Measurements from ENCODE around the gene TBC1D22A. TPM values are rescaled to one million over a fixed set of nuclear protein-coding genes. Genes with fewer than 3 reads are reported as not detected.

Gene TBC1D22A
- total and polyA plus RNA-seq, 4 experiments from 2014 or later = 20.6 to 49.2 (median 36.7) TPM

- Histone ChIP-seq H3K9me3 (ENCODE audit: control insufficient read depth in 1 of 2, low read length in 2 of 2) (no peaks in the 10 kb centered on the region), H3K27me3 (ENCODE audit: insufficient read depth, low read length) (no peaks in the 10 kb centered on the region), H3K4me1 (ENCODE audit: insufficient read depth, low read length) (no peaks in the 10 kb centered on the region), H3K4me3 (ENCODE audit: low read length in 2 of 2) (no peak overlapping the region), H3K27ac (ENCODE audit: low read depth, low read length) (no peak overlapping the region), H3K36me3 (ENCODE audit: insufficient read depth, low read length) (no peaks in the 10 kb centered on the region)
- ChIA-PET CTCF (ENCODE audit: partially characterized antibody) (no interaction called here), POLR2A (ENCODE audit: partially characterized antibody) (no interaction called here)
- Mint-ChIP-seq H3K4me1 (peaks cover under 1 to 13% (median 4%) of the 10 kb centered on the region in 4 donors), H3K27me3 (no peaks in the 10 kb centered on the region), H3K4me3 (no peak overlapping the region), H3K27ac (no peak overlapping the region), H3K36me3 (peaks cover 6 to 8% of the 10 kb centered on the region in 2 donors), H3K9me3 (peaks cover 0 to 3% (median 0%) of the 10 kb centered on the region in 8 donors)
- intact Hi-C loops (cut with micrococcal nuclease) = no loop called here
- peak in 1 of 5 donors; percentile 33 for DNase-seq
These were observed 369.4 kb downstream of the TBC1D22A start for GRCh38 chr22:47131632-47132427.

GRCh38 chr22:47132428-47132825 lies 370.0 kb downstream of the TBC1D22A start:
- Mint-ChIP-seq H3K27ac (peak overlapping the region in 1 of 7 donors; percentile 62), H3K9me3 (peaks cover 0 to 3% (median 0%) of the 10 kb centered on the region in 8 donors), H3K36me3 (peaks cover 6 to 12% of the 10 kb centered on the region in 2 donors), H3K27me3 (no peaks in the 10 kb centered on the region), H3K4me1 (peaks cover 0 to 13% (median 3%) of the 10 kb centered on the region in 4 donors), H3K4me3 (no peak overlapping the region)
- no peak overlapping the region for H3K27ac ChIP-seq (ENCODE audit: low read depth, low read length)
- H3K4me1 ChIP-seq (ENCODE audit: insufficient read depth, low read length) = no peaks in the 10 kb centered on the region
- ChIA-PET POLR2A (ENCODE audit: partially characterized antibody) (no interaction called here), CTCF (ENCODE audit: partially characterized antibody) (no interaction called here)
- peak in 1 of 5 donors; percentile 36 for DNase-seq
- no peaks in the 10 kb centered on the region for H3K9me3 ChIP-seq (ENCODE audit: control insufficient read depth in 1 of 2, low read length in 2 of 2)
- H3K27me3 ChIP-seq (ENCODE audit: insufficient read depth, low read length) = no peaks in the 10 kb centered on the region
- no peaks in the 10 kb centered on the region for H3K36me3 ChIP-seq (ENCODE audit: insufficient read depth, low read length)
- intact Hi-C loops (cut with micrococcal nuclease) = no loop called here
- H3K4me3 ChIP-seq (ENCODE audit: low read length in 2 of 2) = no peak overlapping the region

GRCh38 chr22:47133061-47133969 lies 370.9 kb downstream of the TBC1D22A start:
- peaks cover 0 to 13% (median 3%) of the 10 kb centered on the region in 4 donors for H3K4me1 Mint-ChIP-seq
- H3K27ac ChIP-seq (ENCODE audit: low read depth, low read length) = no peak overlapping the region
- intact Hi-C loops (cut with micrococcal nuclease) = no loop called here
- H3K9me3 ChIP-seq (ENCODE audit: control insufficient read depth in 1 of 2, low read length in 2 of 2) = no peaks in the 10 kb centered on the region
- peaks cover 0 to 3% (median 0%) of the 10 kb centered on the region in 8 donors for H3K9me3 Mint-ChIP-seq
- no peak overlapping the region for H3K27ac Mint-ChIP-seq
- peak in 1 of 5 donors; percentile 8 for DNase-seq
- no peaks in the 10 kb centered on the region for H3K27me3 ChIP-seq (ENCODE audit: insufficient read depth, low read length)
- H3K4me3 ChIP-seq (ENCODE audit: low read length in 2 of 2) = no peak overlapping the region
- no peaks in the 10 kb centered on the region for H3K27me3 Mint-ChIP-seq
- POLR2A ChIA-PET (ENCODE audit: partially characterized antibody) = no interaction called here
- H3K4me3 Mint-ChIP-seq = no peak overlapping the region
- H3K36me3 Mint-ChIP-seq = peaks cover 6 to 14% of the 10 kb centered on the region in 2 donors
- CTCF ChIA-PET (ENCODE audit: partially characterized antibody) = no interaction called here
- H3K36me3 ChIP-seq (ENCODE audit: insufficient read depth, low read length) = no peaks in the 10 kb centered on the region
- H3K4me1 ChIP-seq (ENCODE audit: insufficient read depth, low read length) = no peaks in the 10 kb centered on the region

GRCh38 chr22:47134222-47134621 lies 371.8 kb downstream of the TBC1D22A start:
- Histone ChIP-seq H3K4me1 (ENCODE audit: insufficient read depth, low read length) (no peaks in the 10 kb centered on the region), H3K27me3 (ENCODE audit: insufficient read depth, low read length) (no peaks in the 10 kb centered on the region), H3K27ac (ENCODE audit: low read depth, low read length) (no peak overlapping the region), H3K4me3 (ENCODE audit: low read length in 2 of 2) (no peak overlapping the region), H3K9me3 (ENCODE audit: control insufficient read depth in 1 of 2, low read length in 2 of 2) (no peaks in the 10 kb centered on the region), H3K36me3 (ENCODE audit: insufficient read depth, low read length) (no peaks in the 10 kb centered on the region)
- H3K27ac Mint-ChIP-seq = no peak overlapping the region
- H3K9me3 Mint-ChIP-seq = peaks cover 0 to 3% (median 0%) of the 10 kb centered on the region in 8 donors
- H3K4me3 Mint-ChIP-seq = no peak overlapping the region
- no peaks in the 10 kb centered on the region for H3K27me3 Mint-ChIP-seq
- peak in 1 of 5 donors; percentile 12 for DNase-seq
- peaks cover 0 to 13% of the 10 kb centered on the region in 2 donors for H3K36me3 Mint-ChIP-seq
- intact Hi-C loops (cut with micrococcal nuclease) = no loop called here
- peaks cover 0 to 7% (median 3%) of the 10 kb centered on the region in 4 donors for H3K4me1 Mint-ChIP-seq
- ChIA-PET POLR2A (ENCODE audit: partially characterized antibody) (no interaction called here), CTCF (ENCODE audit: partially characterized antibody) (no interaction called here)

- H3K9me3 Mint-ChIP-seq = peaks cover 0 to 2% (median 0%) of the 10 kb centered on the region in 8 donors
- no peak overlapping the region for H3K4me3 ChIP-seq (ENCODE audit: low read length in 2 of 2)
- intact Hi-C loops (cut with micrococcal nuclease) = no loop called here
- DNase-seq = peak in 1 of 5 donors; percentile 22
- H3K4me3 Mint-ChIP-seq = no peak overlapping the region
- no peak overlapping the region for H3K27ac ChIP-seq (ENCODE audit: low read depth, low read length)
- CTCF ChIA-PET (ENCODE audit: partially characterized antibody) = no interaction called here
- peaks cover 1 to 5% (median 2%) of the 10 kb centered on the region in 4 donors for H3K4me1 Mint-ChIP-seq
- no peaks in the 10 kb centered on the region for H3K27me3 Mint-ChIP-seq
- H3K36me3 Mint-ChIP-seq = peaks cover 0 to 14% of the 10 kb centered on the region in 2 donors
- POLR2A ChIA-PET (ENCODE audit: partially characterized antibody) = no interaction called here
- H3K4me1 ChIP-seq (ENCODE audit: insufficient read depth, low read length) = no peaks in the 10 kb centered on the region
- no peaks in the 10 kb centered on the region for H3K27me3 ChIP-seq (ENCODE audit: insufficient read depth, low read length)
- peak overlapping the region in 1 of 7 donors; percentile 4 for H3K27ac Mint-ChIP-seq
- H3K36me3 ChIP-seq (ENCODE audit: insufficient read depth, low read length) = no peaks in the 10 kb centered on the region
- no peaks in the 10 kb centered on the region for H3K9me3 ChIP-seq (ENCODE audit: control insufficient read depth in 1 of 2, low read length in 2 of 2)
These were observed 372.9 kb downstream of the TBC1D22A start for GRCh38 chr22:47135338-47135737.

- no peak for DNase-seq
- CTCF ChIA-PET (ENCODE audit: partially characterized antibody) = no interaction called here
- H3K36me3 ChIP-seq (ENCODE audit: insufficient read depth, low read length) = no peaks in the 10 kb centered on the region
- H3K9me3 Mint-ChIP-seq = peaks cover 0 to 2% (median 0%) of the 10 kb centered on the region in 8 donors
- peaks cover 0 to 3% (median 1%) of the 10 kb centered on the region in 4 donors for H3K4me1 Mint-ChIP-seq
- no peaks in the 10 kb centered on the region for H3K9me3 ChIP-seq (ENCODE audit: control insufficient read depth in 1 of 2, low read length in 2 of 2)
- no peaks in the 10 kb centered on the region for H3K27me3 Mint-ChIP-seq
- POLR2A ChIA-PET (ENCODE audit: partially characterized antibody) = no interaction called here
- H3K27ac Mint-ChIP-seq = no peak overlapping the region
- no peaks in the 10 kb centered on the region for H3K27me3 ChIP-seq (ENCODE audit: insufficient read depth, low read length)
- intact Hi-C loops (cut with micrococcal nuclease) = no loop called here
- H3K4me1 ChIP-seq (ENCODE audit: insufficient read depth, low read length) = no peaks in the 10 kb centered on the region
- peaks cover 4 to 14% of the 10 kb centered on the region in 2 donors for H3K36me3 Mint-ChIP-seq
- no peak overlapping the region for H3K4me3 Mint-ChIP-seq
- H3K27ac ChIP-seq (ENCODE audit: low read depth, low read length) = no peak overlapping the region
- H3K4me3 ChIP-seq (ENCODE audit: low read length in 2 of 2) = no peak overlapping the region
These were observed 373.6 kb downstream of the TBC1D22A start for GRCh38 chr22:47136050-47136449.

GRCh38 chr22:47136671-47137070 lies 374.2 kb downstream of the TBC1D22A start:
- no peak overlapping the region for H3K4me3 Mint-ChIP-seq
- Histone ChIP-seq H3K4me1 (ENCODE audit: insufficient read depth, low read length) (no peaks in the 10 kb centered on the region), H3K27ac (ENCODE audit: low read depth, low read length) (no peak overlapping the region), H3K36me3 (ENCODE audit: insufficient read depth, low read length) (no peaks in the 10 kb centered on the region), H3K9me3 (ENCODE audit: control insufficient read depth in 1 of 2, low read length in 2 of 2) (no peaks in the 10 kb centered on the region), H3K4me3 (ENCODE audit: low read length in 2 of 2) (no peak overlapping the region), H3K27me3 (ENCODE audit: insufficient read depth, low read length) (no peaks in the 10 kb centered on the region)
- no peak overlapping the region for H3K27ac Mint-ChIP-seq
- ChIA-PET POLR2A (ENCODE audit: partially characterized antibody) (no interaction called here), CTCF (ENCODE audit: partially characterized antibody) (no interaction called here)
- no peaks in the 10 kb centered on the region for H3K27me3 Mint-ChIP-seq
- H3K4me1 Mint-ChIP-seq = peaks cover 0 to 3% (median 1%) of the 10 kb centered on the region in 4 donors
- no peak for DNase-seq
- H3K9me3 Mint-ChIP-seq = peaks cover 0 to 2% (median 0%) of the 10 kb centered on the region in 8 donors
- intact Hi-C loops (cut with micrococcal nuclease) = no loop called here
- H3K36me3 Mint-ChIP-seq = peaks cover 4 to 14% of the 10 kb centered on the region in 2 donors

All from CD4-positive, alpha-beta memory T cell (primary cell).